Gastroesophageal sphincter (tissue), 4 donors: ENCODE data around the gene C5orf58. TPM values are rescaled to one million over a fixed set of nuclear protein-coding genes. Genes with fewer than 3 reads are reported as not detected.
A peak's percentile ranks its signal among the peaks of the same experiment; 100 is the strongest.

ENCODE experiments used
- ATAC-seq: fragments of 150-250 bp; one replicate; pipeline ENCODE4 v1.9.1; 2016; ENCODE audit warnings: mild to moderate bottlenecking, moderate library complexity
- H3K27ac ChIP-seq, 4 donors: fragments of 200-600 bp; sonication (generic) in 3 of 4; 1 replicate in 3 of 4; 2 replicates in 1 of 4; pipeline ENCODE4 v1.5.1; 2016 to 2019
- H3K27me3 ChIP-seq: fragments of 200-600 bp; sonication (generic); one replicate; pipeline ENCODE4 v1.5.1; 2019
- H3K36me3 ChIP-seq, 2 donors: fragments of 200-600 bp; sonication (generic); one replicate each; pipeline ENCODE4 v1.5.1; 2019; ENCODE audit warnings: control low read depth in 1 of 2
- H3K4me1 ChIP-seq, 3 donors: fragments of 200-600 bp; sonication (generic); 1 replicate in 2 of 3; 2 replicates in 1 of 3; pipeline ENCODE4 v1.5.1; 2016 to 2019; ENCODE audit warnings: control low read depth in 2 of 3
- H3K4me3 ChIP-seq, 2 donors: fragments of 200-600 bp; sonication (generic); one replicate each; pipeline ENCODE4 v1.5.1; 2019; ENCODE audit warnings: mild to moderate bottlenecking in 1 of 2, moderate library complexity in 1 of 2
- H3K9me3 ChIP-seq, 3 donors: fragments of 200-600 bp; sonication (generic); one replicate each; pipeline ENCODE4 v1.5.1; 2017 to 2019; ENCODE audit warnings: control low read depth in 2 of 3
- CTCF ChIP-seq, 4 experiments: fragments of 200-600 bp in 2 of 4; fragments of 450-650 bp in 2 of 4; sonication (generic) in 1 of 4; IDR thresholded peaks; one replicate each; pipeline ENCODE4 v1.5.1; 2017 to 2019; ENCODE audit warnings: antibody characterized with exemption in 4 of 4, mild to moderate bottlenecking in 2 of 4, moderate library complexity in 2 of 4
- EP300 ChIP-seq: sonication (generic); formaldehyde crosslinking; IDR thresholded peaks from one replicate; pipeline ENCODE4 v1.6.1; 2017; ENCODE audit warnings: antibody characterized with exemption, mild to moderate bottlenecking
- POLR2A ChIP-seq, 2 donors: fragments of 450-650 bp; IDR thresholded peaks; one replicate each; pipeline ENCODE4 v1.6.1; 2017; ENCODE audit warnings: antibody characterized with exemption in 2 of 2, mild to moderate bottlenecking in 2 of 2, moderate library complexity in 1 of 2
- POLR2AphosphoS5 ChIP-seq: sonication (generic); formaldehyde crosslinking; IDR thresholded peaks from one replicate; pipeline ENCODE4 v1.6.1; 2017; ENCODE audit warnings: antibody characterized with exemption
- WGBS, 2 donors: methylation state at CpG; one replicate each; pipeline ENCODE4 v1.1.5; 2018; ENCODE audit warnings: low coverage in 1 of 2; 5-methylcytosine and 5-hydroxymethylcytosine counted together
- total RNA-seq, 4 donors: library from RNA; depleted of rRNA; stranded (reverse); fragments of >200 nt; gene quantifications; one replicate each; pipeline ENCODE4 v1.1.0, GENCODE V29; 2016

Gene C5orf58
- total RNA-seq, 4 donors from 2014 or later = not detected

GRCh38 chr5:170216257-170216864 is 16.4 kb upstream of the C5orf58 start:
- Histone ChIP-seq H3K36me3 (no peaks in the 10 kb centered on the region), H3K4me1 (peaks cover 3 to 12% (median 6%) of the 10 kb centered on the region in 3 donors), H3K27me3 (no peaks in the 10 kb centered on the region), H3K27ac (no peak overlapping the region), H3K9me3 (no peaks in the 10 kb centered on the region), H3K4me3 (no peak overlapping the region)
- TF ChIP-seq POLR2A (IDR thresholded peaks at IDR 0.05) (no peak), POLR2AphosphoS5 (no peak), EP300 (no peak), CTCF (IDR thresholded peaks at IDR 0.05) (peak; percentile 17 to 60 (median 40))
- peak; percentile 48 for ATAC-seq

GRCh38 chr5:170217831-170218230 is 15.0 kb upstream of the C5orf58 start:
- H3K27me3 ChIP-seq = no peaks in the 10 kb centered on the region
- 83 to 91% methylated on average over 5 of the region's 5 CpGs for WGBS, 2 donors

GRCh38 chr5:170218726-170219125 is 14.1 kb upstream of the C5orf58 start:
- peaks cover 3 to 30% (median 21%) of the 10 kb centered on the region in 3 donors for H3K4me1 ChIP-seq
- no peak for TF ChIP-seq POLR2A (IDR thresholded peaks at IDR 0.05)
- no peak for TF ChIP-seq CTCF (IDR thresholded peaks at IDR 0.05)
- no peak for TF ChIP-seq POLR2AphosphoS5
- TF ChIP-seq EP300 = no peak
- H3K4me3 ChIP-seq = no peak overlapping the region
- WGBS, 2 donors = 40 to 64% methylated on average over 1 of the region's 1 CpG
- H3K27me3 ChIP-seq = no peaks in the 10 kb centered on the region
- H3K9me3 ChIP-seq = no peaks in the 10 kb centered on the region
- H3K36me3 ChIP-seq = no peaks in the 10 kb centered on the region
- H3K27ac ChIP-seq = no peak overlapping the region
- ATAC-seq = no peak

More at GRCh38 chr5:170217831-170218230, 15.0 kb upstream of the C5orf58 start:
- Histone ChIP-seq H3K9me3 (no peaks in the 10 kb centered on the region), H3K36me3 (no peaks in the 10 kb centered on the region), H3K27ac (no peak overlapping the region), H3K4me1 (peaks cover 3 to 21% (median 20%) of the 10 kb centered on the region in 3 donors), H3K4me3 (no peak overlapping the region)
- TF ChIP-seq EP300 = no peak
- no peak for TF ChIP-seq CTCF (IDR thresholded peaks at IDR 0.05)
- TF ChIP-seq POLR2AphosphoS5 = no peak
- TF ChIP-seq POLR2A (IDR thresholded peaks at IDR 0.05) = no peak
- no peak for ATAC-seq

- Histone ChIP-seq H3K27ac (peak overlapping the region in 1 of 4 donors; percentile 51), H3K36me3 (no peaks in the 10 kb centered on the region), H3K4me1 (peaks cover 3 to 30% (median 21%) of the 10 kb centered on the region in 3 donors), H3K4me3 (no peak overlapping the region), H3K9me3 (no peaks in the 10 kb centered on the region), H3K27me3 (no peaks in the 10 kb centered on the region)
- 46 to 59% methylated on average over 2 of the region's 2 CpGs for WGBS, 2 donors
- no peak for TF ChIP-seq POLR2A (IDR thresholded peaks at IDR 0.05)
- TF ChIP-seq EP300 = no peak
- TF ChIP-seq CTCF (IDR thresholded peaks at IDR 0.05) = no peak
- no peak for TF ChIP-seq POLR2AphosphoS5
- no peak for ATAC-seq
These were observed 13.2 kb upstream of the C5orf58 start for GRCh38 chr5:170219615-170220014.

- Histone ChIP-seq H3K27ac (peak overlapping the region in 1 of 4 donors; percentile 51), H3K4me3 (no peak overlapping the region), H3K4me1 (peaks cover 3 to 30% (median 21%) of the 10 kb centered on the region in 3 donors), H3K9me3 (no peaks in the 10 kb centered on the region), H3K27me3 (no peaks in the 10 kb centered on the region), H3K36me3 (no peaks in the 10 kb centered on the region)
- ATAC-seq = no peak
- WGBS, 2 donors = 93% methylated on average over 2 of the region's 2 CpGs; no CpG with 5 or more reads in 1 of the 2 donors
- TF ChIP-seq POLR2AphosphoS5 (no peak), EP300 (no peak), POLR2A (IDR thresholded peaks at IDR 0.05) (no peak), CTCF (IDR thresholded peaks at IDR 0.05) (no peak)
These were observed 12.6 kb upstream of the C5orf58 start for GRCh38 chr5:170220191-170220590.
